Glutamatergic neuron (in vitro differentiated cells): Measurements from ENCODE around the gene FRMD4B. TPM values are rescaled to one million over a fixed set of nuclear protein-coding genes. Genes with fewer than 3 reads are reported as not detected.

Source experiments
- DNase-seq: peaks from one replicate; pipeline ENCODE4 v3.0.0; 2022
- H3K27ac Mint-ChIP-seq: one replicate; pipeline ENCODE4 v1.8.0; 2020; ENCODE audit warnings: mild to moderate bottlenecking, mixed read lengths, inconsistent platforms; ENCODE audit not compliant: unreplicated experiment
- H3K27me3 Mint-ChIP-seq: one replicate; pipeline ENCODE4 v1.8.0; 2020; ENCODE audit warnings: mild to moderate bottlenecking, moderate library complexity, mixed read lengths, inconsistent platforms; ENCODE audit not compliant: unreplicated experiment
- H3K36me3 Mint-ChIP-seq: one replicate; pipeline ENCODE4 v1.8.0; 2020; ENCODE audit warnings: mild to moderate bottlenecking, mixed read lengths, inconsistent platforms; ENCODE audit not compliant: unreplicated experiment
- H3K4me1 Mint-ChIP-seq: one replicate; pipeline ENCODE4 v1.8.0; 2020; ENCODE audit warnings: mild to moderate bottlenecking, low read depth, mixed read lengths, inconsistent platforms; ENCODE audit not compliant: unreplicated experiment
- H3K4me3 Mint-ChIP-seq: one replicate; pipeline ENCODE4 v1.8.0; 2020; ENCODE audit warnings: mild to moderate bottlenecking, mixed read lengths, inconsistent platforms; ENCODE audit not compliant: unreplicated experiment
- H3K9me3 Mint-ChIP-seq: one replicate; pipeline ENCODE4 v1.8.0; 2020; ENCODE audit warnings: mild to moderate bottlenecking, moderate library complexity, mixed read lengths, inconsistent platforms; ENCODE audit not compliant: unreplicated experiment
- total RNA-seq: library from RNA; stranded (reverse); fragmentation: NEBNext Ultra II Directional; extraction: Animal tissue kit (Norgen Biotek cat#: 25700); gene quantifications from one replicate; pipeline ENCODE4 v1.2.1, GENCODE V29; 2021; ENCODE audit not compliant: unreplicated experiment
- TF ChIP-seq, protein P1 (sequence below): fragments of 200-600 bp; sonication (generic); IDR thresholded peaks from one replicate; pipeline ENCODE4 v1.5.0; 2021; ENCODE audit not compliant: partially characterized antibody, unreplicated experiment

Gene FRMD4B
- total RNA-seq, 1 donor from 2014 or later: 3.9 TPM

DNA sequence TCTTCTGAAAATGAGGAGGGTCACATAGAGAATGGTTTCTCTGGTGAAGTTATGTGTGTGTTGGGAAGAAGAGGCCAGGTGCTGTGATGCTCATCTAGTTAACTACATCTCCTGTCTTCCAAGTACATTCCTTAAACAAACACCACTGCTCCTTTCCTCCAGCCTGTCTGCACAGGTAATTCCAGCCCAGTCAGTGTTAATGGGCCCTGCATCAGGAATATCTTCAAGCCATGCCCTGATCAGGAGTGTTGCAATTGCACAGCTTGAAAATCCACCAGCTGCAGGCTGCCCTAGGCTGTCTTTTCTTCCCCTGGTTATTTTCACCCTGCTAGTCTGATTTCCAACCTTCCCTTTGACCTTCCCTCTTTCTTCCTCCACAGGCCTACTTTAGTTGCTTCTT, 221.6 kb downstream of the FRMD4B start:
- no peaks in the 10 kb centered on the region for H3K4me1 Mint-ChIP-seq
- TF ChIP-seq, protein P1, sequence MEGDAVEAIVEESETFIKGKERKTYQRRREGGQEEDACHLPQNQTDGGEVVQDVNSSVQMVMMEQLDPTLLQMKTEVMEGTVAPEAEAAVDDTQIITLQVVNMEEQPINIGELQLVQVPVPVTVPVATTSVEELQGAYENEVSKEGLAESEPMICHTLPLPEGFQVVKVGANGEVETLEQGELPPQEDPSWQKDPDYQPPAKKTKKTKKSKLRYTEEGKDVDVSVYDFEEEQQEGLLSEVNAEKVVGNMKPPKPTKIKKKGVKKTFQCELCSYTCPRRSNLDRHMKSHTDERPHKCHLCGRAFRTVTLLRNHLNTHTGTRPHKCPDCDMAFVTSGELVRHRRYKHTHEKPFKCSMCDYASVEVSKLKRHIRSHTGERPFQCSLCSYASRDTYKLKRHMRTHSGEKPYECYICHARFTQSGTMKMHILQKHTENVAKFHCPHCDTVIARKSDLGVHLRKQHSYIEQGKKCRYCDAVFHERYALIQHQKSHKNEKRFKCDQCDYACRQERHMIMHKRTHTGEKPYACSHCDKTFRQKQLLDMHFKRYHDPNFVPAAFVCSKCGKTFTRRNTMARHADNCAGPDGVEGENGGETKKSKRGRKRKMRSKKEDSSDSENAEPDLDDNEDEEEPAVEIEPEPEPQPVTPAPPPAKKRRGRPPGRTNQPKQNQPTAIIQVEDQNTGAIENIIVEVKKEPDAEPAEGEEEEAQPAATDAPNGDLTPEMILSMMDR: no peak
- DNase-seq: no peak
- H3K27me3 Mint-ChIP-seq: no peaks in the 10 kb centered on the region
- H3K36me3 Mint-ChIP-seq: no peaks in the 10 kb centered on the region
- no peak overlapping the region for H3K27ac Mint-ChIP-seq
- no peak overlapping the region for H3K4me3 Mint-ChIP-seq
- peaks cover 2% of the 10 kb centered on the region for H3K9me3 Mint-ChIP-seq

GRCh38 chr3:69162308-69162980, 223.4 kb downstream of the FRMD4B start:
- H3K36me3 Mint-ChIP-seq: no peaks in the 10 kb centered on the region
- TF ChIP-seq, protein P1: no peak

DNA sequence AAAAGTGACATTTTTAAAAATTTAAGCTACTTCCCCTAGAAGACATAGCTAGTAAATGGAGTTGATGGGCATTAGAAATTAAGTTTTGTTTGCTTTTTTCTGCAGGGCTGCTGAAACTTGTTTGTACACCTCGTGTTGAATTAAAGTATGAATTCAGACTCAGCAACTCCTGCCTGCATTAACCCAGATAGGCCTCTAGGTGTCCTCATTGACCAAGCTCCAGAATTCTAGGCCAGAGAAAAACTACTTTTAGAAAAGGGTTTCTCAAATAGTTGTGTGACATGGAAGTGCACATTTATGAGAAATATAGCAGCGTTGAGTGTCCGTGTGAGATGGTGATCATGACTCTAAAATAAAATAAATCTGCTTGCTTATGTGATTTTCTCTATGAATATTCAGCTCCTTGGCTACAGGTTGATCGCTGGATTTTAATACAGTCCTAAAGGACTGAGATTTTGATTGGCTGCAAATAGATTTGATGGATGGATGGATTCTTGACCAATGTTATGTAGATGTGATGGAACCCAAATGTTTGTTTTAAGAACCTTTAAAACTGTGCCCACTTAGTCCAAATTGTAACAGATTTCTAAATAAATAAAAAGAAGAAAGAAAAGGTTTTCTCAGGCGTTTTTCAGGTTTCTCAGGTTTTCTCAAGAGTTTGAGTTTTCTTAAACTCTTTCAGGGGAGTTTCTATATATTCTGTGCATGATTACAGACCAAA, 224.1 kb downstream of the FRMD4B start:
- Mint-ChIP-seq H3K27ac (no peak overlapping the region), H3K9me3 (no peaks in the 10 kb centered on the region), H3K4me3 (no peak overlapping the region), H3K36me3 (no peaks in the 10 kb centered on the region), H3K4me1 (no peaks in the 10 kb centered on the region), H3K27me3 (no peaks in the 10 kb centered on the region)
- DNase-seq: no peak
- TF ChIP-seq, protein P1: peak; percentile 95

More at GRCh38 chr3:69162308-69162980, 223.4 kb downstream of the FRMD4B start:
- no peaks in the 10 kb centered on the region for H3K4me1 Mint-ChIP-seq
- no peak overlapping the region for H3K4me3 Mint-ChIP-seq
- H3K27ac Mint-ChIP-seq: no peak overlapping the region
- no peak for DNase-seq
- no peaks in the 10 kb centered on the region for H3K27me3 Mint-ChIP-seq
- H3K9me3 Mint-ChIP-seq: peaks cover under 1% of the 10 kb centered on the region

DNA sequence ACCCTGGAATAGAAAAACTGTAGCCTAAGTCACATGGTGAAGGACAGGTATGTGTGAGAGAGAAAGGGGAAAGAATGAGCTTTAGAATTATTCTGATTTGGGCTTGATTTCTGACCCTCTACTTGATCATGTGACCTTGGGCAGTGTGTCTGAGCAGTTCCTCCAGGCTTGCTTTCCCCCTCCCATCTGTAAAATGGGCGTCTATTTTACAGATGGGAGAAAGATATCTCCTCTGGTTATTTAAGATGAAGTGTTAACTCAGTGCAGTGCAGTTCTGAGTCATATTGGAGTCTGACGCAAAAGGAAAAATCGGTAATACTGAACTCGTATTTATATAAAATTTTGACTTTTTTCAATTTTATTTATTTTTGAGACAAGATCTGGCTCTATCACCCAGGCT, 225.4 kb downstream of the FRMD4B start:
- Mint-ChIP-seq H3K4me3 (no peak overlapping the region), H3K36me3 (no peaks in the 10 kb centered on the region), H3K27ac (no peak overlapping the region), H3K9me3 (no peaks in the 10 kb centered on the region), H3K27me3 (no peaks in the 10 kb centered on the region), H3K4me1 (no peaks in the 10 kb centered on the region)
- DNase-seq: no peak
- TF ChIP-seq, protein P1: no peak

DNA sequence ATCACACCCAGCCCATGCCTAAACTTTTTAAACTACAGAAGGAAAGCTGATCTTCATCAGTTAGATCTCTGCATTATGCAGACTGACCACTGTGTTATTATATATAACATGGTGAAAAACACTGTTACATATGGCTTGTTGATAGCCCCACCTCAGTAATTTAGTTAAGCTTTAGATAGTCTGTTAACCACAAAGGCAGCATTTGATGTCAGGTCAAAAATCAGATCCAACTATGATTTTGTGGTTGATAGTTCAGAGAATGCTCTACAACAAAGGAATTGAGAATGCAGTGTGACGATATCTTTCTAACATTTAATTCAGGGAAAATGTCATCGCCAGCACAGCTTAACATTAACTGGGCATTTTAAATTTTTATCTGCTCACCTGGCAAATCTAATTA, 225.8 kb downstream of the FRMD4B start:
- Mint-ChIP-seq H3K27me3 (no peaks in the 10 kb centered on the region), H3K9me3 (no peaks in the 10 kb centered on the region), H3K4me3 (no peak overlapping the region), H3K27ac (no peak overlapping the region), H3K36me3 (no peaks in the 10 kb centered on the region), H3K4me1 (no peaks in the 10 kb centered on the region)
- TF ChIP-seq, protein P1: no peak
- DNase-seq: no peak
